HG03103 (cell line): ENCODE data around the gene MTA1.

Experiments used
- ATAC-seq: cut with Tn5 transposase; IDR thresholded peaks from one replicate; pipeline ENCODE4 v1.9.1; 2021; ENCODE audit warnings: low read depth; ENCODE audit not compliant: unreplicated experiment

Gene MTA1

DNA sequence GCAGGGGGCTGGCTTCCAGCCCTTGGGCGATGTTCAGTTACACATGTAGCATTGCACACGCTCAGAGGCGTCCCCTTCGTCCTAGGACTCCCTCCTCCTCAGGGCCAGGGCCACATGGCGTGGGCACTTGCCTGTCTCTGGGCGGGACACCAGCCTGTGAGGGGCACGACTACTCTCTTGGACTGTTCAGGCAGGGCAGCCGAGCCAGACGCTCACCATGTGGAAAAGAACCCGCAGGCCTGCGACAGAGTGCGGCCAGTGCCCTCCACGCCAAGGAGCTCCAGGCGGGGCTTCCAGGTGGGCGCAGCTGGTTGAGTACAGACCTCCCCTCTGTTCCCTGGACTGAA, 20.9 kb downstream of the MTA1 start:
- ATAC-seq: no peak

DNA sequence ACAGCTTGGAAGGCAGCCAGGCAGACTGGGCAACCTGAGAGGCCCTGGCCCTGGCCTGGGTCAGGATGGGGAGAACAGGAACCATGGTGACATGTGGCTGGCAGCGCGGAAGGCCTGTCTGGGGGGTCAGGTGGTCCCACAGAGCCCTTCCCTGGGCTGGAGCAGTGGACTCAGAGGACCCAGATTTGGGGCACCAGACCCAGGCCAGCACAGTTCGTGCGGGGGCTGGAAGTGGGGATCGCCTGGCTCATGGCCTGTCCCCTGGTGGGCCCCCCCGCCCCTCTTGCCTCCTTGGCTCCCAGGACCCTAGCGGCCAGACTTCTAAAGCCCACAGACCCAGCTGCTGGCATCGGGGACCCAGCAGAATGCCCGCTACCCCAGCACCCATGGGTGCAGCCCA, 21.4 kb downstream of the MTA1 start:
- ATAC-seq: no peak

DNA sequence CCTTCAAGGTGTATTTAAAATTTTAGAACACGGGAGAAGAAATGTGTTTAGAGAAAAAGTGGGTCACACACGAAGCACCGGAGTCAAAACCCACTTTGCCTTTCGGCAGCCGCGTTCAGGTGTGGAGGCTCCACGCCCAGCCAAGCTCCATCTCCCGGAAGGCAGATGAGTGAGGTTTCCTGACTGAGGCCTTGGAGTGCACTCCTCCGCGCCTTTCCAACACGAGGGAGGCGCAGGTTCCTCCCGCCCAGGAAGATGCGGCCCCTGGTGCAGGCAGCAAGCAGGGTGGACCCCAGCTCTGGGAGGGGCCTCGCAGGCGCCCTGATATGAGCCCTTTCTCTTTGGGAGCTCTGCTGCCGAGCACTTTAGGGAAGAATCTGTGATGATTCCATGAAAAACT, 22.5 kb downstream of the MTA1 start:
- no peak for ATAC-seq

DNA sequence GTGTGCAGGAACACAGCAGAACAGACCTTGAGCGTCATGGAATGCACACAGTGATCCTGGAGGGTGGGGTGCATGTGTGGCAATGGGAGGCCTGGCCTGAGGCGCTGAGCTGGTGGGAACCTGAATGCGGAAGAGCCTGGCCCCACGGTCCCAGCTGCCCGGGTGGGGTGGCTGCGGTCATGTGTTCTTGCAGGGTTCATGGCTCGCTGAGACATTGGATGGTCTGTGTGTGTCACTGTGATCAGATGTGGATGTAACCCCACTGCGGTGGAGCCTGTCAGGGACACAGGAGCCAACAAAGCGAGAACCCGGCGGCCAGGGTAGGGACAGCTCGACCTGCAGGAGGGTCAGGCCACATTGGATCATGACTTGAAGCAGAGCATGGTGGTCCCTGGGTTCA, 23.2 kb downstream of the MTA1 start:
- ATAC-seq: no peak

DNA sequence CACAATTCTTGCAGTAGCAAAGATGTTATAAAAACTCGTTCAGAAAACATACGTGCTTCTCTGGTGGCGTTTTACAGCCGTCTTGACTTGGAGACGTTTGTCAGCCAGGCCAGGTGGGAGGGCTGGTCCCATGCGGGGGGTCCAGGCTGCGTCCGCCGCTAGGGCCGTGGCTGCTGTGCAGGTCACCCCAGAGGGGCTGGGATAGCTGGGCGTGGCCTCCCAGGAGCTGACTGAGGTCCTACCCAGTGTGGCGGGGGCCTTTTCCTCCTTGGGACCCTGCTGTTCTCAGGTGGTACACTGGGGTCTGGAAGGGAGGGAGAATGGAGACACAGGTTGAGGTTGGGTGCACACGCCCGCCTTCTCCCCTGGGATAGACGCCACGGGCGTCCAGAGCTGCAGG, 25.2 kb downstream of the MTA1 start:
- no peak for ATAC-seq

DNA sequence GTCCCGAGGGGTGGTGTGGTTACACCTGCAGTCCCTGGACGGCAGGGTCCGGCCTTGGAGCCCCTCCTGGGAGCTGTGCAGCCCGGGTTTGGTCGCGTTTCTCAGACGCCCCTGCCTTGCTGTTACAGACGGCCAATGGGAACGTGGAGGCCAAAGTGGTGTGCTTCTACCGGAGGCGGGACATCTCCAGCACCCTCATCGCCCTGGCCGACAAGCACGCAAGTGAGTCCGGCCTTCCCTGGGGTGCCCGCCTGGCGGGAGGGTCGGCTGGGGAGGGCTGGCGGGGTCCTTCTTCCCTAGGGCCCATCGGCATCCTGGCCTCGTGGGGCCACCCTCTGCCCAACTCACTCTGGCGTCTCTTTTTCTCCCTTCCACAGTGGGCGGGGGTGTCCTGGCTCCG, 25.7 kb downstream of the MTA1 start:
- no peak for ATAC-seq

DNA sequence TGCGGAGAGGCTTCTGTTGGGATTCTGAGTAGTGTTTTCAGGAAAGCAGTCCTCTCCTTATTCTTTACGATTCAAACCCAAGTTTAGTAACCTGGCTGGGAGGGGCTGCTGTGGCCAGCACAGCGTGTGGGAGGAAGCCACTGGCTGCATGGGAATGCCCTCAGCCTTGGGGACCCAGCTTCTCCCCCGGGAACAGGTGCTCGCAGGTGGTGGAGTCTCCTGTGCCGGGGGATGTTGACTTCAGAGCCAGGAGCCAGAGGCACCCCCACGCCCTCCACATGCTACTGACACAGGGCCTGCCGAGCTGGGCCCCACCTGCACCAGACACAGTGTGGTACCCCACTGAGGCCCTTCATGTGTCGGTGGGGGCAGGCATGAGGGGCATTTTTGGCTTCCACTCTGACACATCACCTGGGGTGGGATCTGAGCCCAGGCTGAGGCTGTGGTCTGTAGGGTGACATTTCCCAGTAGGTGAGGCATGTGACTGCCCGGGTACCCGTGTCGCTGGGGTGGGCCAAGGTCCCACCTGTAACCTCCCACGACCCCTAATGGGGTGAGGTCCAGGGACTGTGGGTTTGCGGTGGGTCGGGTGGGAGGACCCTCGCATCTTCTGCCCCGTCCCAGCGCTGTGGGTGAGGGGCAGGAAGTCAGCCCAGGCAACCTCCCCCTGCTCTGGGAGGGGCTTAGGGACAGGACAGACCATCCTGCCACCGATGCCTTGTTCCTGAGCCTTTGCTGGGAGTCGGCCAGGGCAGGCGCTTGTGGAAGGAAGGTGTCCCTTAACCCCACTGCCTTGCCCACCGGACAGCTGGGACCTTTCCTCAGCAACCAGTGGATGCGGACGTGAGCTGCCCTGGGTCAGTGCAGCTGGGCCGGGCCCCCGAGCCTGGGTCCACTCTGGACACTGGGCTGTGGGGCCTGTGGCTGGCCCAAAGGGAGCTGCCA, 26.5 kb downstream of the MTA1 start:
- no peak for ATAC-seq

DNA sequence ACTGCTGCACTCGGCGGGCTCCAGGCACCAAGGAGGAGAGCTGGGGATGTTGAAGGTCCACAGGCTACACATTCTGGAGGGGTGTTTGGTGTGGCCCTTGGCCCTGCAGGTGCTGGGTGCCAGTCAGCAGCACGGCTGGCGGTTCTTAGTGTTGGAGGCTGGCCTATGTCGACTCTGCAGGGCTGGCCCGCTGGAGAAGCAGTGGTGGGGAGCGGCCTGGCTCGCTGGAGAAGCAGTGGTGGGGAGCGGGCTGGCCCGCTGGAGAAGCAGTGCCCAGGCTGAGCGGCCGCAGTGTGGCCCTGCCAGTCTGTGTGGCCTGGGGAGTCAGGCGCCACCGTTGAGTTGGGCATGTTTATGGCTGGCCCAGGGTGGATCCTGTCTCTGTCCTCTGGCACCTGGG, 27.3 kb downstream of the MTA1 start:
- ATAC-seq: no peak

DNA sequence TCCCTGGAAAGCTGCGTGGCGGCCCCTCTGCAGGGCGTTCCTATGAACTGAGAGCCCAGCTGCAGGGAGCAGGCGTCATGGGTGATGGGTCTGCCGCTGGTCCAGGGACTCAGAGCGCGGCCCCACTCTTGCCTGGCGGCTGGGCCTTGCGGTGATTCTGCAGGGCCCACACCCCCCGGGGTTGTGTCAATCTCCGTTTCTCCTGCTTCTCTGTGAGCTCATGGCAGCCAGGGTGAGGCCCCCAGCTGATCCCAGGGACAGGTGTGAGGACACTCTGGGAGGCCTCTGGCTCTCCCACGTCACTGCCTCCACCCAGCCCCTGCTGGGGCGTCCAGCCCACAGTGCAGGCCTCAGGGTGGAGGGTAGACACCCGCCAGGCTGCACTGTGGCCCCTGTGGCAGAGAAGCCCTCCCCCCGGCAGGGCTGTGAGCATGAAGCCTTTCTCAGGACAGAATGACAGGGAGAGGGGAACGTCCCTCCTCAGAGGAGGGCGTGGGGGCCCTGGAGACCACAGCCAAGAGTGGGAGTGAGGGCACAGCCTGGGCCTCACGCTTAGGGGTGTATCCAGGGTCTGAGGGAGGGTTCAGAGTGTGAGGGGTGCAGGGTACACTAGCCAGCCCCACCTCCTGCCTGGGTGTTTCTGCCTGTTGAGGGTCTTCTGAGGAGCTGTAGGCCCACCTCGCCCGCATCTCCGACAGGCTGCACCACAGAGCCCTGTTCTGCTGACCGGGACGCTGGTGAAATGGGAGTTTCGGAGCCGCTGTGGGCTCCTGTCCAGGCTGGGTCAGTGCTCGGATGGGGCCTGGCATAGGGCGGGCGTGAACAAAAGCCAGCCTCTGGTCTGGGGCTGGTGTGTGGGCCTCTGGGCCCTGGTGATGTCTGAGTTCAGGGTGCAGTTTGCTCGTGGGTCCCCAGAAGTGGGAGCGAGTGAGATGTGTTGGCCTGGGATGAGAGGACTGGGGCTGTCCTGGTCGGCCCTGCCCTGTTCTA, 28.3 kb downstream of the MTA1 start:
- ATAC-seq: no peak

DNA sequence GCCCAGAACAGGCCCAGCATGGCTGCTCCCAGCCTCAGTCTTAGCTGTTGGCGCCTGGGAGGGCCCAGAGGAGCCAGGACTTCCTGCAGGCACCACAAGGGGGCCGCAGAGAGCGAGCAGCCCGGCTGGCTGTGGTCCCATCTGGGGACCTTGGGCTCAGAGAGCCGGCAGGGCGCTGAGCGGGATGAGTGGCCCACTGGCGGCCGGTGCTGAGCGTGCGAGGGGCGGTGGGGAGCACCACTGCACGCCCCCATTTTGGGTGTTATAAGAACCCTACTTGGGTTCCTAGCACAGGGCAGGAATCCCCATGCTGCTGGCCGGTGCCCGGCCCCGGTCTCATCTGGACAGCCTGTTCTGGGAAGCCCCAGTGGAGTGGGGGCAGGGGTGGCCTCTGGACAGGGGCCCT, 29.1 kb downstream of the MTA1 start:
- ATAC-seq: peak; percentile 61

DNA sequence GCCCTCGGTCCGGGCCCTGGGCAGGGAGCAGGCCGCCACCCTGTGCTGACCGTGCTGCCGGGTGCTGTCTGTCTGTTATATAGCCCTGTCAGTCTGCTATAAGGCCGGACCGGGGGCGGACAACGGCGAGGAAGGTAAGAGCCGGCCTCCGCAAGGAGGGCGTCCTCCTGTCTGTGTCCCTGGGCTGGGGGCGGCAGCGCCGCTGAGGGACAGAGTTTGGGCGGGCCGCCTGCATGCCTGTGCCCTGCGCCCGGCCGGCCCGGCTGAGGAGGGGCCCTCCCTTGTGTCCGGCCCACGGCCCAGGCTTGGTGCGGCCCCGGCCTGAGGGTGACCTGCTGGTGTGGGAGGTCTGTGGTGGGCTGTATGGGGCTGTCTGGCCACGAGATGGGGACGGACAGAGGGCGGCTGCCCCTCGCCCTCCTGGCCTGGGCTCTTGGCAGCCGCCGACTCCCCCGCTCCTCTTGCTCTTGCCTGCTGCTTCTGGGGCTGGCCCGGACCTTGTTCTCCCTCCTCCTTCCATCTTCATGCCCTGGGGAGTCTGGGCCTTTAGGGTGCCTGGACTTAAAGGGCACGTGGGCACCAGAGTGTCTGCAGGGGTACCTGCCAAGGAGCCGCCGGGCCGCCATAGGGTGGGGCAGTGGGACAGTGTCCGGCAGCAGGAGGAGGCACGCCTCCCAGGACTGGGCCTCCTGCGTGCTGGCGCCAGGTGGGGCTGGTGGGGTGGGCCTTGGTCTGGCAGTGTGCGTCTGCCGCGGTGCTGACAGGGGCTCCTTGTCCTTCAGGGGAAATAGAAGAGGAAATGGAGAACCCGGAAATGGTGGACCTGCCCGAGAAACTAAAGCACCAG, 29.9 kb downstream of the MTA1 start:
- no peak for ATAC-seq

DNA sequence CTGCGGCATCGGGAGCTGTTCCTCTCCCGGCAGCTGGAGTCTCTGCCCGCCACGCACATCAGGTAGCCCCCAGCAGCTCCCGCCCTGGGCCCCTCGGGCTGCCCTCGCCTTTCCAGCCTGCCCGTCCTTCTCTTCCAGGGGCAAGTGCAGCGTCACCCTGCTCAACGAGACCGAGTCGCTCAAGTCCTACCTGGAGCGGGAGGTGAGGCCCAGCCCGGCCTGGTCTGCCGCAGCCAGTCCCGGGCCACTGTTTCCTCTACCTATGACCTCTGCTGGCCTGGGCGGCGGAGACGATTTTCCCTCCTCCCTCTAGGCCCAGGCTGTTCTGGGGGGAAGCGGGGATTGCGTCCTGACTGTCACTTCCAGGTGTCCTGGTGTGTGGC, 30.5 kb downstream of the MTA1 start:
- ATAC-seq: no peak

DNA sequence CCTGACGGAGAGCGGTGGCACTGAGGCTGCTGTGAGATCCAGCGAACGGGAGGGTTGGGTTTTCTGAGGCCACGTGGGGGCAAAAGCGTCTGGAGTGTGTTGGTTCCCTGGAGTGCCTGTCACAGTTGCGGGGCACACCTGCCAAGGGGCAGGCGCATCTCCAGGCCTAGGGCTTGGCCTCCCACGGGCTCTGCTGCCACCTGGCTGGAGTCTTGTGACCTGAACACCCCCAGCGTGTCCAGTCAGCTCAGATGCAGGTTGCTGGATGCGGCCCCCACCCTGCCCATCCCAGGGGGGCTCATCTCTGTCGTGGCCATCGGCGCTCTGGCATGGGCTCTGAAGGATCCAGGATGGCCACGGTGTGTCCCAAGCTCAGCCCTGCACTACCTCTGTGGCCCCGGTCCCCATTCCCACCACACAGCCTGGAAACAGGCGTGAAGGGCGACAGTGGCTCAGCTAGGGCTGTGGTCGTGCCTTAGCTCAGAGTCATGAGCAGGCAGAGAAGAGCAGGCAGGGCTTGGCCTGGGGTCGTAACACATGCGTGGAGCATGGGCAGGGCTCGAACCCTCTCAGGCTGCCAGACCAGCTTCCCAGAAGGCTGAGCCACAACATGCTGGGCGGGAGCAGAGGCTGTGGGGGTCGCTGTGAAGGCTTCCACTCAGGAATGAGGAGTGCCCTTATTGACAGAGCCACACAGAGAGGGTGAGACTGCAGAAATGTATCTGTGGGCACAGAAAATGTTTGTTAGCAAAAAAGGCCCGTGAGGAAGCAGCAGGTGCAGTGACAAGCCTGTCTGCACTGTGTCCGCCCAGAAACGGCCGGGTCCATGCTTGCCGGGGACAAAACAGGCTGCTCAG, 31.5 kb downstream of the MTA1 start:
- no peak for ATAC-seq

DNA sequence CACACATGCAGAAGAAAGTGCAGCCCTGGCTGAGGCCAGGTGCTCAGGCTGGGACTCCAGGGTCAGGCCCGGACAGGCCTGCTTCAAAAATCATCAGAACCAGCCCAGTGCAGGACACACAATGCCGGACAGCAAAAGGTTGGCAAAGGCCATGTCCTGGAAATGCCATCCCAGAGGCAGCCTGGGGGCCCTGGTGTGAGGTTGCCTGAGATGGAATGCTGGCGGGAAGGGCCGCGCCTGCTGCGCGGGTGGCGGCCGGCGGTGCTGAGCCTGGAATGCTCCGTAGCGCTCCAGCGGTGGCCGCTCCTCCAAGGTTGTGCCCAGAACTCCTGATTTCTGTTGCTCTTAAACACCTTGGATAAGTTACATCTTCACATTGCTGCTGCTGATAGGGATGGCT, 33.3 kb downstream of the MTA1 start:
- no peak for ATAC-seq

DNA sequence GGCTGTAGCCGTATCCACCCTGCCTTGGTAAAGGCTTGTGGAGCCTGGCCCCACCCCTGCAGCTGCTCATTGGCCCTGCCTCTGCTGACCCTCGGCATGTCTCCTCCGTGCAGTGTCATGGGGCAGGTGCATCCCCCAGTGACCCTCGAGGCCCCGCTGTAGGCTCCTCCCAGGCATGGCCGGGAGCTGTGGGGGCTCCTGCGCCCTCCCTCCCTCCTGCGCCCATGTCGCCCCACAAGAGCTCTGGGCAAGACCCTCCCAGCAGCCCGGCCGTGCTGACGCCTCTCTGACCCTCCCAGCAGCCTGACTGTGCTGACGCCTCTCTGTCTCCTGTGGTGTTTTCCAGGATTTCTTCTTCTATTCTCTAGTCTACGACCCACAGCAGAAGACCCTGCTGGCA, 34.2 kb downstream of the MTA1 start:
- no peak for ATAC-seq

DNA sequence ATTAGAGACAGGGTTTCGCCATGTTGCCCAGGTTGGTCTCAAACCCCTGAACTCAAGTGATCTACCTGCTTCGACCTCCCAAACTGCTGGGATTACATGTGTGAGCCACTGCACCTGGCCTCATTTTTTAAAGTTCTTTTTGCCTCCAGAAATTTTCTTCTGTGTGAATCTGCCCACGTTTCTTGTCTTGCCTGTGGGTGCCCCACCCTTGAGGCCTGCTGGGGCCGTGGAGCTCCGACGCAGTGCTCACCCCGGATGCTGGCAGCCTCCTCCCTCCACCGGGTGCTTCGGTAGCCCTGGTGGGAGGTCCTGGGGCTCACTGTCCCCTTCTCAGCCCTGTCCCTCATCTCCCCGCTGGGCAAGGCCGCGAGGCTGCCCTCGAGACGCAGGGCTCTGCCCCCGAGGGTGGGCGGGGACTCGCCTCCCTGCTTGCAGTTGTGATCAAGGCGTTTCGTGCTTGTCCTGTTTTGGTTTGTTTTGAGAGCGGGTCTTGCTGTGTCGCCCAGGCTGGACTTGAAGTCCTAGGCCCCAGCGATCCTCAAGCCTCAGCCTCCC, 35.5 kb downstream of the MTA1 start:
- no peak for ATAC-seq

DNA sequence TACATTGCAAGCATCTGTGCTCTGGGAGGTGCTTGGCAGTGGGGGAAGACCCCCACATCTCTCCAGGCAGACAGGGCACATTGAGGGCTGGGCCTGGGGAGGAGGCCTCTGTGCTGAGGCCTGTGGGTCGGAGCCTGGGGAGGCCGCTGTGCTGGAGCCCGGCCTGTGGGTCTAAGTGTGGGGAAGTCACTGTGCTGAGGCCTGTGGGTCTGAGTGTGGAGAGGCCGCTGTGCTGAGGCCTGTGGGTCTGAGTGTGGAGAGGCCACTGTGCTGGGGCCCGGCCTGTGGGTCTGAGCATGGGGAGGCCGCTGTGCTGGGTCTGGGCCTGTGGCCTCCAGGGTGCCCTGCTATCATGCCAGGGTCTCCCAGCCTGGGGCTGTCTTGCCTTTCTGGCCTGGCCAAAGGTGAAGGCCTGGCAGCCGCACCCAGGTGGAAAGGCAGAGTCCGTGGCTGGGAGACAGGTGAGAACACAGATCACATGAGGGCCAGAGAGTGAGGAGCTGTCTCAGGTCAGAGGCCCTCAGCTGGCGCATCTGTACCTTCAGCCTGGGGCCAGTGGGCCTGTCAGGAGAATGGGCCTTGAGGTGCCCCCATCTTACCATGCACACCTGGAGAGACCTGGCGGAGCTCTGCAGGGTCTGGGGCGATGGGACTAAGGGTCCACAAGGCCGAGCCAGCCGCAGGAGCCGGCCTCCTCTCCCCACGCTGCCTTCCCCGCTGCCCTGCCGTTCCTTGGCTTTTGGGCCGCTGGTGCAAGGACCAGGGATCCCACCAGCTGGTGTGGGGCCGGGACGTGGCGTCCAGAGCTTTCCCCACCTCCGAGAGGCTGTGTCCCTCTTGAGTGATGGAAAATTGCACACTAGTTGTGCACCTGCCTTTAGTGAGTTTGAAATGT, 36.4 kb downstream of the MTA1 start:
- no peak for ATAC-seq
